WTC11 (cell line): ENCODE measurements around the gene FMN2.

Experiments
- ATF1 ChIP-seq: sonication (generic); formaldehyde crosslinking; IDR thresholded peaks from 2 replicates; pipeline ENCODE4 v1.8.1; 2023; ENCODE audit warnings: mild to moderate bottlenecking, moderate library complexity, missing genetic modification reagents
- ATF2 ChIP-seq: sonication (generic); formaldehyde crosslinking; IDR thresholded peaks from 2 replicates; pipeline ENCODE4 v1.8.1; 2022; ENCODE audit warnings: low read depth, missing genetic modification reagents, borderline replicate concordance
- CREM ChIP-seq: sonication (generic); formaldehyde crosslinking; IDR thresholded peaks from 2 replicates; pipeline ENCODE4 v1.8.1; 2022; ENCODE audit warnings: mild to moderate bottlenecking, missing genetic modification reagents, moderate library complexity
- CTCF ChIP-seq: fragments of 200-600 bp; IDR thresholded peaks from 2 replicates; pipeline ENCODE4 v1.8.0; 2022; ENCODE audit warnings: antibody characterized with exemption
- E2F1 ChIP-seq: sonication (generic); formaldehyde crosslinking; IDR thresholded peaks from 2 replicates; pipeline ENCODE4 v1.8.0; 2022; ENCODE audit warnings: mild to moderate bottlenecking, missing genetic modification reagents
- ETV6 ChIP-seq: sonication (generic); formaldehyde crosslinking; IDR thresholded peaks from 2 replicates; pipeline ENCODE4 v1.8.1; 2022; ENCODE audit warnings: mild to moderate bottlenecking, missing genetic modification reagents
- FOXK1 ChIP-seq: sonication (generic); formaldehyde crosslinking; IDR thresholded peaks from 2 replicates; pipeline ENCODE4 v1.8.0; 2022; ENCODE audit warnings: mild to moderate bottlenecking, moderate library complexity, missing genetic modification reagents
- GTF2I ChIP-seq: fragments of 250-450 bp; sonication (Bioruptor Pico); conservative IDR thresholded peaks from 2 replicates; pipeline ENCODE4 v1.4.0; 2021; ENCODE audit warnings: mild to moderate bottlenecking
- IRF1 ChIP-seq: sonication (generic); formaldehyde crosslinking; IDR thresholded peaks from 2 replicates; pipeline ENCODE4 v1.8.0; 2023; ENCODE audit warnings: missing genetic modification reagents
- JUN ChIP-seq: sonication (generic); formaldehyde crosslinking; IDR thresholded peaks from 2 replicates; pipeline ENCODE4 v1.8.0; 2023; ENCODE audit warnings: mild to moderate bottlenecking, missing genetic modification reagents
- SP1 ChIP-seq: sonication (generic); formaldehyde crosslinking; conservative IDR thresholded peaks from 2 replicates; pipeline ENCODE4 v1.8.1; 2022; ENCODE audit warnings: missing genetic modification reagents
- STAT6 ChIP-seq: sonication (generic); formaldehyde crosslinking; conservative IDR thresholded peaks from 2 replicates; pipeline ENCODE4 v1.8.1; 2023; ENCODE audit warnings: mild to moderate bottlenecking, low read depth, missing genetic modification reagents, moderate library complexity
- ZMAT4 ChIP-seq: fragments of 250-450 bp; sonication (Bioruptor Pico); IDR thresholded peaks from 2 replicates; pipeline ENCODE4 v1.9.0; 2021; ENCODE audit warnings: mild to moderate bottlenecking
- ZNF396 ChIP-seq: fragments of 250-450 bp; sonication (Bioruptor Pico); IDR thresholded peaks from 2 replicates; pipeline ENCODE4 v1.8.0; 2021; ENCODE audit warnings: mild to moderate bottlenecking, moderate library complexity, borderline replicate concordance

- no peak for TF ChIP-seq ATF1 (CRISPR knock-in tag)
- TF ChIP-seq CTCF = no peak
- no peak for TF ChIP-seq ETV6 (CRISPR knock-in tag)
- no peak for TF ChIP-seq ZMAT4 (CRISPR knock-in tag)
- TF ChIP-seq STAT6 (CRISPR knock-in tag) = no peak
- TF ChIP-seq SP1 (CRISPR knock-in tag) = no peak
- no peak for TF ChIP-seq GTF2I
- TF ChIP-seq CREM (CRISPR knock-in tag) = no peak
- no peak for TF ChIP-seq IRF1 (CRISPR knock-in tag)
- no peak for TF ChIP-seq JUN (CRISPR knock-in tag)
- TF ChIP-seq FOXK1 (CRISPR knock-in tag) = no peak
- TF ChIP-seq ATF2 (CRISPR knock-in tag) = no peak
- no peak for TF ChIP-seq ZNF396 (CRISPR knock-in tag)
- TF ChIP-seq E2F1 (CRISPR knock-in tag) = no peak
These were observed 212.8 kb downstream of the FMN2 start for GRCh38 chr1:240304466-240304865.
